ENCODE results near the gene UTP18. TPM values are rescaled to one million over a fixed set of nuclear protein-coding genes. Genes with fewer than 3 reads are reported as not detected.
"Not testable (repeated sequence)": the region's sequence is repeated elsewhere in the genome, so short reads cannot be mapped to it uniquely, and the experiment has no call there.

UTP18 gene
- total RNA-seq, result 10 to 100 TPM; 61.9 to 67.9 TPM

- CTCF ChIA-PET, result interaction anchor here (1.0 kb wide), 1 partner anchor 9 kb away, joined by 3 read pairs; no protein-coding TSS in a partner anchor
- Mint-ChIP-seq H3K4me3 (peak within 1 kb of the TSS; percentile 77), H3K36me3 (ENCODE audit: low read depth) (peaks cover 42% of the 10 kb centered on the region), H3K4me1 (ENCODE audit: low read depth) (peaks cover 56% of the 10 kb centered on the region), H3K27ac (peak within 1 kb of the TSS; percentile 99), H3K9me3 (no peaks in the 10 kb centered on the region), H3K27me3 (no peaks in the 10 kb centered on the region)
- POLR2A ChIA-PET, result interaction anchor here (1.1 kb wide), 1 partner anchor 32 kb away, joined by 3 read pairs; no protein-coding TSS in a partner anchor
- no peak for TF ChIP-seq CTCF (IDR thresholded peaks at IDR 0.05)
- DNase-seq (peak; percentile 96), ATAC-seq (peak; percentile 92)
- intact Hi-C loops (cut with micrococcal nuclease), result no loop called here
Measured at GRCh38 chr17:51260237-51261023, at the start of gene UTP18. Gene UTP18, plus strand, starts transcription at chr17:51260546. Its CDS starts 39 bp downstream, at chr17:51260585.

- H3K9me3 Mint-ChIP-seq, result no peaks in the 10 kb centered on the region
- intact Hi-C loops (cut with micrococcal nuclease), result no loop called here
- no peaks in the 10 kb centered on the region for H3K4me1 Mint-ChIP-seq (ENCODE audit: low read depth)
- TF ChIP-seq CTCF (IDR thresholded peaks at IDR 0.05), result no peak
- no peak overlapping the region for H3K4me3 Mint-ChIP-seq
- POLR2A ChIA-PET, result no interaction called here
- CTCF ChIA-PET, result no interaction called here
- peaks cover 21% of the 10 kb centered on the region for H3K36me3 Mint-ChIP-seq (ENCODE audit: low read depth)
- ATAC-seq (no peak), DNase-seq (no peak)
- no peak overlapping the region for H3K27ac Mint-ChIP-seq
- H3K27me3 Mint-ChIP-seq, result no peaks in the 10 kb centered on the region
Measured at GRCh38 chr17:51214920-51215319, 45.4 kb upstream of the UTP18 start.

- Mint-ChIP-seq H3K9me3 (no peaks in the 10 kb centered on the region), H3K27me3 (no peaks in the 10 kb centered on the region), H3K4me3 (no peak overlapping the region), H3K36me3 (ENCODE audit: low read depth) (peaks cover 24% of the 10 kb centered on the region), H3K4me1 (ENCODE audit: low read depth) (no peaks in the 10 kb centered on the region), H3K27ac (no peak overlapping the region)
- DNase-seq (no peak), ATAC-seq (no peak)
- ChIA-PET POLR2A (no interaction called here), CTCF (no interaction called here)
- intact Hi-C loops (cut with micrococcal nuclease), result no loop called here
- TF ChIP-seq CTCF (IDR thresholded peaks at IDR 0.05), result no peak
Measured at GRCh38 chr17:51217946-51218345, 42.4 kb upstream of the UTP18 start.

GRCh38 chr17:51221322-51221721, 39.0 kb upstream of the UTP18 start:
- Mint-ChIP-seq H3K9me3 (no peaks in the 10 kb centered on the region), H3K4me3 (no peak overlapping the region), H3K4me1 (ENCODE audit: low read depth) (peaks cover 14% of the 10 kb centered on the region), H3K36me3 (ENCODE audit: low read depth) (peaks cover 29% of the 10 kb centered on the region), H3K27me3 (no peaks in the 10 kb centered on the region), H3K27ac (no peak overlapping the region)
- POLR2A ChIA-PET, result no interaction called here
- ATAC-seq (no peak), DNase-seq (no peak)
- intact Hi-C loops (cut with micrococcal nuclease), result no loop called here
- CTCF ChIA-PET, result no interaction called here
- no peak for TF ChIP-seq CTCF (IDR thresholded peaks at IDR 0.05)

GRCh38 chr17:51224402-51225262, 35.7 kb upstream of the UTP18 start:
- POLR2A ChIA-PET, result no interaction called here
- Mint-ChIP-seq H3K4me1 (ENCODE audit: low read depth) (peaks cover 22% of the 10 kb centered on the region), H3K27me3 (no peaks in the 10 kb centered on the region), H3K36me3 (ENCODE audit: low read depth) (peaks cover 20% of the 10 kb centered on the region), H3K27ac (peak overlapping the region; percentile 58), H3K4me3 (no peak overlapping the region), H3K9me3 (no peaks in the 10 kb centered on the region)
- ATAC-seq (no peak), DNase-seq (no peak)
- intact Hi-C loops (cut with micrococcal nuclease), result no loop called here
- no peak for TF ChIP-seq CTCF (IDR thresholded peaks at IDR 0.05)
- CTCF ChIA-PET, result no interaction called here

GRCh38 chr17:51225523-51225922, 34.8 kb upstream of the UTP18 start:
- POLR2A ChIA-PET, result interaction anchor here (0.6 kb wide), 1 partner anchor 42 kb away, joined by 3 read pairs; no protein-coding TSS in a partner anchor
- Mint-ChIP-seq H3K36me3 (ENCODE audit: low read depth) (peaks cover 20% of the 10 kb centered on the region), H3K4me1 (ENCODE audit: low read depth) (peaks cover 30% of the 10 kb centered on the region)
- H3K27me3 Mint-ChIP-seq; CTCF ChIA-PET; intact Hi-C loops (cut with micrococcal nuclease); ATAC-seq; DNase-seq; H3K27ac Mint-ChIP-seq; H3K4me3 Mint-ChIP-seq; H3K9me3 Mint-ChIP-seq: not testable (repeated sequence)

All from activated CD8-positive, alpha-beta T cell treated with anti-CD3 and anti-CD28 coated beads for 36 hours (primary cell).